ENCODE measurements around the gene SLC6A12. TPM values are rescaled to one million over a fixed set of nuclear protein-coding genes. Genes with fewer than 3 reads are reported as not detected.

SLC6A12 gene
- total and polyA plus RNA-seq, 2 donors (not counting 3 experiments of a cell fraction or from before 2014, with no cell fraction given) = not detected

DNA sequence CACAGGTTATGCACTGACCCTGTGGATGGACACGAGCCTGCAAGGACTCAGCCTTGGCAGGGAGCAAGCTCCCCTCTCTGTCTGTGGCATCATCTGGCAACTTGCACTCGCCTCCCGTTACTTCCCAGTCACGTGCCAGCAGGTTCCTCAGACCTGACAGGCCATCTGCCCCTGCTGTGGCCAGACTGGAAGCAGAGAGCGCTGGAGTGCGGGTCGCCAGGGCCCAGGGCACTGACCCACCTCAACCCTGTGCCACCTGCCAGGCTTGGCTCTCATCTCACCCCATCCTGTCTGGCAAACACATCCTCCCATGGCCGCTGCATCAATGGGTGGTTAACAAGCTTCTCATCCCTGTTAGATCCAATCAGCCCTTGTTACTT lies 28.4 kb downstream of the SLC6A12 start:
- no peak overlapping the region for H2AFZ ChIP-seq (ENCODE audit: low read depth, low read length)
- BruUV-seq (replicated peaks) = no TSS peak
- dilution Hi-C loops (cut with MboI; ENCODE audit: extremely low pct_ligation_motif_present, low sequenced_read_pairs) = no loop called here

More for the DNA sequence above, 28.4 kb downstream of the SLC6A12 start:
- POLR2A ChIA-PET = no interaction called here
- H3K36me3 ChIP-seq (ENCODE audit: control insufficient read depth in 2 of 2, extremely low read depth in 1 of 2, insufficient read depth in 2 of 2, low read length in 2 of 2) = no peaks in the 10 kb centered on the region
- no peak overlapping the region for H3K4me2 ChIP-seq (ENCODE audit: insufficient read depth, low read length)
- DNase-seq (ENCODE audit: low read depth, low spot score) = no peak
- TF ChIP-seq JUN (IDR thresholded peaks at IDR 0.05; ENCODE audit: borderline replicate concordance, insufficient read depth, insufficient read length, low read depth) (no peak), POLR2A (IDR thresholded peaks at IDR 0.05; ENCODE audit: low read depth, low read length) (no peak), FOS (IDR thresholded peaks at IDR 0.05; ENCODE audit: borderline replicate concordance, insufficient read depth, low read length) (no peak), EZH2 (IDR thresholded peaks at IDR 0.05; ENCODE audit: borderline replicate concordance, low read depth, low read length, severe bottlenecking) (no peak), POLR2AphosphoS5 (IDR thresholded peaks at IDR 0.05; ENCODE audit: insufficient read depth, low read depth, low read length) (no peak), MYC (IDR thresholded peaks at IDR 0.05; ENCODE audit: low read depth, low read length) (no peak), GATA2 (IDR thresholded peaks at IDR 0.05; ENCODE audit: insufficient read depth, insufficient read length, low read depth, low read length) (no peak)
- TF ChIP-seq, protein P1, sequence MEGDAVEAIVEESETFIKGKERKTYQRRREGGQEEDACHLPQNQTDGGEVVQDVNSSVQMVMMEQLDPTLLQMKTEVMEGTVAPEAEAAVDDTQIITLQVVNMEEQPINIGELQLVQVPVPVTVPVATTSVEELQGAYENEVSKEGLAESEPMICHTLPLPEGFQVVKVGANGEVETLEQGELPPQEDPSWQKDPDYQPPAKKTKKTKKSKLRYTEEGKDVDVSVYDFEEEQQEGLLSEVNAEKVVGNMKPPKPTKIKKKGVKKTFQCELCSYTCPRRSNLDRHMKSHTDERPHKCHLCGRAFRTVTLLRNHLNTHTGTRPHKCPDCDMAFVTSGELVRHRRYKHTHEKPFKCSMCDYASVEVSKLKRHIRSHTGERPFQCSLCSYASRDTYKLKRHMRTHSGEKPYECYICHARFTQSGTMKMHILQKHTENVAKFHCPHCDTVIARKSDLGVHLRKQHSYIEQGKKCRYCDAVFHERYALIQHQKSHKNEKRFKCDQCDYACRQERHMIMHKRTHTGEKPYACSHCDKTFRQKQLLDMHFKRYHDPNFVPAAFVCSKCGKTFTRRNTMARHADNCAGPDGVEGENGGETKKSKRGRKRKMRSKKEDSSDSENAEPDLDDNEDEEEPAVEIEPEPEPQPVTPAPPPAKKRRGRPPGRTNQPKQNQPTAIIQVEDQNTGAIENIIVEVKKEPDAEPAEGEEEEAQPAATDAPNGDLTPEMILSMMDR (IDR thresholded peaks at IDR 0.05; ENCODE audit: extremely low read depth in 1 of 2, insufficient read depth in 1 of 2, low read depth in 1 of 2, low read length in 2 of 2) = no peak
- TF ChIP-seq, protein P2, sequence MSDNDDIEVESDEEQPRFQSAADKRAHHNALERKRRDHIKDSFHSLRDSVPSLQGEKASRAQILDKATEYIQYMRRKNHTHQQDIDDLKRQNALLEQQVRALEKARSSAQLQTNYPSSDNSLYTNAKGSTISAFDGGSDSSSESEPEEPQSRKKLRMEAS (IDR thresholded peaks at IDR 0.05; ENCODE audit: insufficient read depth, insufficient read length) = no peak
- H3K27me3 ChIP-seq (ENCODE audit: control insufficient read depth in 2 of 2, insufficient read depth in 2 of 2, low read length in 2 of 2) = no peaks in the 10 kb centered on the region
- no peaks in the 10 kb centered on the region for H4K20me1 ChIP-seq (replicated peaks; ENCODE audit: control insufficient read depth, extremely low read depth, insufficient read depth, low read length)
- no peaks in the 10 kb centered on the region for H3K9me3 ChIP-seq (replicated peaks; ENCODE audit: control insufficient read depth, insufficient read depth, low read length)
- CTCF ChIA-PET = no interaction called here
- no peak overlapping the region for H3K4me3 ChIP-seq (replicated peaks in 1 of 3; ENCODE audit: insufficient read depth in 1 of 3, low read depth in 1 of 3, low read length in 3 of 3)
- FAIRE-seq = no peak
- H3K4me1 ChIP-seq (ENCODE audit: control insufficient read depth, extremely low read depth, insufficient read depth, low read length) = peaks cover 2% of the 10 kb centered on the region
- intact Hi-C loops (cut with micrococcal nuclease) = no loop called here
- H3K79me2 ChIP-seq (ENCODE audit: control insufficient read depth, insufficient read depth, low read length) = no peaks in the 10 kb centered on the region
- H3K27ac ChIP-seq (ENCODE audit: insufficient read depth, low read depth, low read length) = no peak overlapping the region
- no peaks in the 10 kb centered on the region for H3K9me1 ChIP-seq (replicated peaks; ENCODE audit: control insufficient read depth, extremely low read depth, insufficient read depth, low read length)
- no peak overlapping the region for H3K9ac ChIP-seq (replicated peaks; ENCODE audit: extremely low read depth, insufficient read depth, low read length)

Data from endothelial cell of umbilical vein (primary cell).